Kidney (tissue), 14 donors: ENCODE data around the gene C1orf122. TPM values are rescaled to one million over a fixed set of nuclear protein-coding genes. Genes with fewer than 3 reads are reported as not detected.

Source experiments
- DNase-seq, 5 donors: peaks; one replicate each; pipeline ENCODE4 v3.0.0-alpha.2; 2013 to 2020
- FAIRE-seq: peaks from 2 replicates; lab custom pipeline; 2012; peaks lifted over from hg19 to GRCh38; lab: Jason Lieb, UNC
- H3K27ac ChIP-seq, 2 donors: one replicate each; pipeline ENCODE4 v1.7.0; 2013; ENCODE audit warnings: low read depth in 2 of 2, low read length in 2 of 2, inconsistent platforms in 1 of 2
- H3K27me3 ChIP-seq: one replicate; pipeline ENCODE4 v1.7.1; 2013; ENCODE audit warnings: low read length, inconsistent platforms; ENCODE audit not compliant: control insufficient read depth, insufficient read depth
- H3K36me3 ChIP-seq, 3 donors: one replicate each; pipeline versions ENCODE4 v1.7.0 to v1.7.1; 2013; ENCODE audit warnings: low read length in 3 of 3, control low read depth in 1 of 3, inconsistent platforms in 1 of 3; ENCODE audit not compliant: insufficient read depth in 3 of 3, control insufficient read depth in 2 of 3
- H3K4me1 ChIP-seq, 3 donors: one replicate each; pipeline versions ENCODE4 v1.7.0 to v1.7.1; 2013; ENCODE audit warnings: low read length in 3 of 3, inconsistent platforms in 1 of 3, low read depth in 1 of 3; ENCODE audit not compliant: control insufficient read depth in 2 of 3, insufficient read depth in 2 of 3
- H3K4me3 ChIP-seq, 3 donors: one replicate each; pipeline versions ENCODE4 v1.7.0 to v1.8.1; 2013; ENCODE audit warnings: low read length in 3 of 3, control low read depth in 1 of 3, inconsistent platforms in 1 of 3
- H3K9ac ChIP-seq, 3 donors: one replicate each; pipeline versions ENCODE4 v1.7.0 to v1.7.1; 2013; ENCODE audit warnings: low read length in 3 of 3, control low read depth in 1 of 3, inconsistent platforms in 1 of 3
- H3K9me3 ChIP-seq, 3 donors: one replicate each; pipeline versions ENCODE4 v1.7.0 to v1.7.1; 2013; ENCODE audit warnings: low read length in 3 of 3, control low read depth in 1 of 3, inconsistent platforms in 1 of 3; ENCODE audit not compliant: control insufficient read depth in 2 of 3, insufficient read depth in 1 of 3
- CTCF ChIP-seq: IDR thresholded peaks from 3 replicates; pipeline ENCODE4 v1.5.1; 2012; ENCODE audit warnings: mild to moderate bottlenecking, moderate library complexity, borderline replicate concordance; ENCODE audit not compliant: insufficient read depth; ENCODE audit errors: extremely low read depth
- intact Hi-C: fragments of 100-400 bp; cut with DNase I; formaldehyde crosslinking; loops from one replicate; pipeline ENCODE4 v1.11.1; 2022
- polyA plus RNA-seq: library from polyadenylated mRNA; stranded (reverse); fragments of 350-450 nt; fragmentation: Illumina TruSeq; extraction: RNeasy Lipid Tissue Mini Kit (QIAGEN cat#74804); gene quantifications from one replicate; pipeline ENCODE4 v1.2.3, GENCODE V29; 2014; ENCODE audit warnings: low read depth, low replicate concordance; ENCODE audit not compliant: insufficient read depth
- total RNA-seq: library from RNA; stranded (reverse); fragmentation: NEBNext Ultra II Directional; extraction: Animal tissue kit (Norgen Biotek cat#: 25700); gene quantifications from one replicate; pipeline ENCODE4 v1.2.1, GENCODE V29; 2021
- donor health status: control.
- donor health status: control.
- donor health status: control.
- donor health status: control.
- donor health status: control.
- donor health status: DM: yes; HTN: yes; CAD: no.
- donor health status: Normal renal cell carcinoma (clear cell type).

Gene C1orf122
- total and polyA plus RNA-seq, 2 donors from 2014 or later = 37.2 to 147 TPM

- H3K36me3 ChIP-seq = no peaks in the 10 kb centered on the region
- FAIRE-seq = no peak
- no peak overlapping the region for H3K27ac ChIP-seq
- intact Hi-C loops = no loop called here
- TF ChIP-seq CTCF = no peak
- peak; percentile 61 to 87 (median 85) for DNase-seq
- no peak overlapping the region for H3K9ac ChIP-seq
- H3K9me3 ChIP-seq = no peaks in the 10 kb centered on the region
- no peak overlapping the region for H3K4me3 ChIP-seq
- peaks cover 20% of the 10 kb centered on the region for H3K27me3 ChIP-seq
- no peaks in the 10 kb centered on the region for H3K4me1 ChIP-seq
Observed at GRCh38 chr1:37764414-37764825, 43.2 kb upstream of the C1orf122 start.

DNA sequence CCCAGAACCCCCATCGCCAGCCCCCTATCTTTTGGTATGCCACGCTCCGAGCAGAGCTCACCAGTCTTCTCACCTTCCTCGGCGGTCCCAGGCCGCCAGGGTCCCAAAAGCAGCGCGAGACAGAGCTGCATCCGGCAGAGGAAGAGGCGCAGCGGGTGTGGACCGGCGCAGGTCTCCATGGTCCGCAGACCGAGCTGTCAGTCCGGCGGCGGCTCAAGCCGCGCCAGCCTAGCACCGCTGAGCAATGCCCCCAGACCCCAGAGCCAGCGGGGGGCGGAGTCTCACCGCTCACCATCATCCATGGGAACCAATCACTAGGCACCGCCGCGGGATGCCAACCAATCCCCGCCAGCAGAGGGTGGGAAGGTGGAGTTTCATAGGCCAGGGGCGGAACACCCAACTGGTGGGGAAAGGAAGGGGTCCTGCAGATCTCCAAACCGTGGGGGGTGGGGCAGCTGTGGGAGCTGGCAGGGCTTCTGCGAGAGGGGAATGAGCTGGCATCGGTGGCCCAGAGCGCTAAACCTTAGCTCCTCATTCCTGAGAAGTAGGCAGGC, 42.6 kb upstream of the C1orf122 start, which contains the start of gene EPHA10:
Gene EPHA10 (minus strand): TSS at position 233 of the 554 bp plus-strand sequence. CDS start 54 bp downstream, at position 179.
- FAIRE-seq (no peak), DNase-seq (peak in 2 of 5 donors; percentile 60 to 61)
- H3K36me3 ChIP-seq = no peaks in the 10 kb centered on the region
- H3K9ac ChIP-seq = no peak within 1 kb of the TSS
- intact Hi-C loops = no loop called here
- no peak within 1 kb of the TSS for H3K4me3 ChIP-seq
- no peaks in the 10 kb centered on the region for H3K9me3 ChIP-seq
- peaks cover 20% of the 10 kb centered on the region for H3K27me3 ChIP-seq
- no peak within 1 kb of the TSS for H3K27ac ChIP-seq
- no peaks in the 10 kb centered on the region for H3K4me1 ChIP-seq
- TF ChIP-seq CTCF = no peak

- peaks cover 20% of the 10 kb centered on the region for H3K27me3 ChIP-seq
- intact Hi-C loops = no loop called here
- H3K4me3 ChIP-seq = no peak overlapping the region
- no peak for FAIRE-seq
- no peaks in the 10 kb centered on the region for H3K4me1 ChIP-seq
- H3K9me3 ChIP-seq = no peaks in the 10 kb centered on the region
- H3K27ac ChIP-seq = no peak overlapping the region
- peak in 1 of 5 donors; percentile 57 for DNase-seq
- no peaks in the 10 kb centered on the region for H3K36me3 ChIP-seq
- no peak for TF ChIP-seq CTCF
- H3K9ac ChIP-seq = no peak overlapping the region
Observed at GRCh38 chr1:37765916-37766664, 41.5 kb upstream of the C1orf122 start.
